Body of pancreas (tissue), 4 donors: ENCODE data around the gene FAXC. TPM values are rescaled to one million over a fixed set of nuclear protein-coding genes. Genes with fewer than 3 reads are reported as not detected.
"Not testable (repeated sequence)": the region's sequence is repeated elsewhere in the genome, so short reads cannot be mapped to it uniquely, and the experiment has no call there.

Experiments used
- ATAC-seq: fragments of 150-250 bp; one replicate; pipeline ENCODE4 v1.9.1; 2016
- DNase-seq, 4 donors: peaks; one replicate each; pipeline ENCODE4 v3.0.0-alpha.2; 2019
- H3K27ac ChIP-seq, 4 donors: fragments of 200-600 bp; sonication (generic); 1 replicate in 3 of 4; 2 replicates in 1 of 4; pipeline versions ENCODE4 v1.5.1 to v1.6.1; 2016 to 2019; ENCODE audit warnings: mild to moderate bottlenecking in 1 of 4, mixed read lengths in 1 of 4, moderate library complexity in 1 of 4
- H3K27me3 ChIP-seq, 2 donors: fragments of 200-600 bp; sonication (generic); one replicate each; pipeline ENCODE4 v1.6.0; 2016; ENCODE audit warnings: mild to moderate bottlenecking in 1 of 2
- H3K36me3 ChIP-seq, 2 donors: fragments of 200-600 bp; sonication (generic); replicated peaks in 1 of 2; 2 replicates each; pipeline ENCODE4 v1.5.1; 2016; ENCODE audit warnings: low read depth in 2 of 2; ENCODE audit not compliant: insufficient read depth in 1 of 2
- H3K4me1 ChIP-seq: fragments of 200-600 bp; sonication (generic); one replicate; pipeline ENCODE4 v1.6.0; 2016
- H3K4me3 ChIP-seq, 2 donors: fragments of 200-600 bp; sonication (generic); 1 replicate in 1 of 2; 2 replicates in 1 of 2; pipeline ENCODE4 v1.5.1; 2016 to 2019
- H3K9me3 ChIP-seq, 3 donors: fragments of 200-600 bp; sonication (generic); 1 replicate in 2 of 3; 2 replicates in 1 of 3; pipeline ENCODE4 v1.5.1; 2016
- CTCF ChIP-seq, 7 experiments: fragments of 450-650 bp in 4 of 7; fragments of 200-600 bp in 3 of 7; sonication (generic) in 3 of 7; IDR thresholded peaks; one replicate each; pipeline ENCODE4 v1.5.1; 2016 to 2019; ENCODE audit warnings: antibody characterized with exemption in 7 of 7
- POLR2A ChIP-seq, 3 donors: fragments of 450-650 bp; IDR thresholded peaks; one replicate each; pipeline ENCODE4 v1.6.1; 2016; ENCODE audit warnings: antibody characterized with exemption in 3 of 3, mild to moderate bottlenecking in 2 of 3
- WGBS, 2 donors: methylation state at CpG; one replicate each; pipeline ENCODE4 v1.1.5; 2017; 5-methylcytosine and 5-hydroxymethylcytosine counted together
- intact Hi-C: fragments of 100-400 bp; cut with DNase I; formaldehyde crosslinking; loops from one replicate; pipeline ENCODE4 v1.15.1; 2023
- total RNA-seq, 2 donors: library from RNA; depleted of rRNA; stranded (reverse); fragments of >200 nt; gene quantifications; one replicate each; pipeline ENCODE4 v1.1.0, GENCODE V29; 2016

The FAXC gene
- total RNA-seq, 2 donors from 2014 or later = 0.33 to 1.0 TPM

- Histone ChIP-seq H3K9me3 (no peaks in the 10 kb centered on the region), H3K4me3 (no peak overlapping the region), H3K4me1 (peaks cover 10% of the 10 kb centered on the region), H3K27me3 (no peaks in the 10 kb centered on the region), H3K27ac (no peak overlapping the region), H3K36me3 (no peaks in the 10 kb centered on the region)
- intact Hi-C loops = no loop called here
- 74 to 80% methylated on average over 2 of the region's 2 CpGs for WGBS, 2 donors
- DNase-seq = no peak
- TF ChIP-seq POLR2A (IDR thresholded peaks at IDR 0.05) (no peak), CTCF (IDR thresholded peaks at IDR 0.05) (no peak)
- ATAC-seq = no peak
Measured at GRCh38 chr6:99270030-99270429, 79.4 kb downstream of the FAXC start.

- DNase-seq = no peak
- intact Hi-C loops = no loop called here
Measured at GRCh38 chr6:99269207-99269606, 80.3 kb downstream of the FAXC start.

GRCh38 chr6:99266996-99267395 is 82.5 kb downstream of the FAXC start:
- H3K9me3 ChIP-seq, DNase-seq, intact Hi-C loops: not testable (repeated sequence)

More at GRCh38 chr6:99269207-99269606, 80.3 kb downstream of the FAXC start:
- Histone ChIP-seq H3K4me1 (peaks cover 10% of the 10 kb centered on the region), H3K4me3 (no peak overlapping the region), H3K27ac (no peak overlapping the region), H3K27me3 (no peaks in the 10 kb centered on the region), H3K9me3 (no peaks in the 10 kb centered on the region), H3K36me3 (no peaks in the 10 kb centered on the region)
- TF ChIP-seq POLR2A (IDR thresholded peaks at IDR 0.05) (no peak), CTCF (IDR thresholded peaks at IDR 0.05) (no peak)
- WGBS, 2 donors = 46 to 85% methylated on average over 3 of the region's 3 CpGs
- no peak for ATAC-seq

GRCh38 chr6:99265447-99265846 is 84.0 kb downstream of the FAXC start:
- DNase-seq, H3K36me3 ChIP-seq, H3K27ac ChIP-seq, H3K4me1 ChIP-seq, H3K27me3 ChIP-seq, ATAC-seq, H3K9me3 ChIP-seq, H3K4me3 ChIP-seq, intact Hi-C loops: not testable (repeated sequence)
- 67 to 73% methylated on average over 5 of the region's 5 CpGs for WGBS, 2 donors

More at GRCh38 chr6:99266996-99267395, 82.5 kb downstream of the FAXC start:
- not testable (repeated sequence) for H3K27ac ChIP-seq, H3K27me3 ChIP-seq, H3K36me3 ChIP-seq, ATAC-seq, H3K4me1 ChIP-seq, H3K4me3 ChIP-seq
- 74 to 90% methylated on average over 5 of the region's 5 CpGs for WGBS, 2 donors

GRCh38 chr6:99254616-99255550 is 94.6 kb downstream of the FAXC start:
- WGBS, 2 donors = 72 to 75% methylated on average over 20 of the region's 20 CpGs
- H3K4me3 ChIP-seq = no peak overlapping the region
- no peak overlapping the region for H3K27ac ChIP-seq
- intact Hi-C loops = no loop called here
- H3K9me3 ChIP-seq = no peaks in the 10 kb centered on the region
- H3K4me1 ChIP-seq = no peaks in the 10 kb centered on the region
- no peaks in the 10 kb centered on the region for H3K36me3 ChIP-seq
- H3K27me3 ChIP-seq = no peaks in the 10 kb centered on the region
- DNase-seq (no peak), ATAC-seq (no peak)
- no peak for TF ChIP-seq CTCF (IDR thresholded peaks at IDR 0.05)
- TF ChIP-seq POLR2A (IDR thresholded peaks at IDR 0.05) = no peak
